ENCODE measurements around the gene IFNGR1. TPM values are rescaled to one million over a fixed set of nuclear protein-coding genes. Genes with fewer than 3 reads are reported as not detected.

The IFNGR1 gene
- total and polyA plus RNA-seq, 4 donors = 60.4 to 136 (median 92.4) TPM

Other genes with a start within 250 kb of the IFNGR1 start
- gene IL20RA, start 174.4 kb downstream of the IFNGR1 start, total RNA-seq = 1 to 10 TPM in 1 of 2 donors, under 1 TPM in 1; 0.99 to 1.3 TPM
- gene IL20RA, start 174.4 kb downstream of the IFNGR1 start, polyA plus RNA-seq (ENCODE audit: insufficient read length in 2 of 2) = 1 to 10 TPM; 1.1 to 1.7 TPM
- not detected for gene IL22RA2, start 45.7 kb downstream of the IFNGR1 start, total RNA-seq
- gene IL22RA2, start 45.7 kb downstream of the IFNGR1 start, polyA plus RNA-seq (ENCODE audit: insufficient read length in 2 of 2) = not detected